Measurements from ENCODE around the gene GNB4. TPM values are rescaled to one million over a fixed set of nuclear protein-coding genes. Genes with fewer than 3 reads are reported as not detected.

GNB4 gene
- total RNA-seq, 1 donor from 2014 or later, result 56.6 TPM

- DNase-seq (no peak), ATAC-seq (no peak)
- no peaks in the 10 kb centered on the region for H3K4me1 ChIP-seq
- no peak overlapping the region for H3K4me3 ChIP-seq
- peaks cover 87% of the 10 kb centered on the region for H3K36me3 ChIP-seq
- TF ChIP-seq, protein P1, sequence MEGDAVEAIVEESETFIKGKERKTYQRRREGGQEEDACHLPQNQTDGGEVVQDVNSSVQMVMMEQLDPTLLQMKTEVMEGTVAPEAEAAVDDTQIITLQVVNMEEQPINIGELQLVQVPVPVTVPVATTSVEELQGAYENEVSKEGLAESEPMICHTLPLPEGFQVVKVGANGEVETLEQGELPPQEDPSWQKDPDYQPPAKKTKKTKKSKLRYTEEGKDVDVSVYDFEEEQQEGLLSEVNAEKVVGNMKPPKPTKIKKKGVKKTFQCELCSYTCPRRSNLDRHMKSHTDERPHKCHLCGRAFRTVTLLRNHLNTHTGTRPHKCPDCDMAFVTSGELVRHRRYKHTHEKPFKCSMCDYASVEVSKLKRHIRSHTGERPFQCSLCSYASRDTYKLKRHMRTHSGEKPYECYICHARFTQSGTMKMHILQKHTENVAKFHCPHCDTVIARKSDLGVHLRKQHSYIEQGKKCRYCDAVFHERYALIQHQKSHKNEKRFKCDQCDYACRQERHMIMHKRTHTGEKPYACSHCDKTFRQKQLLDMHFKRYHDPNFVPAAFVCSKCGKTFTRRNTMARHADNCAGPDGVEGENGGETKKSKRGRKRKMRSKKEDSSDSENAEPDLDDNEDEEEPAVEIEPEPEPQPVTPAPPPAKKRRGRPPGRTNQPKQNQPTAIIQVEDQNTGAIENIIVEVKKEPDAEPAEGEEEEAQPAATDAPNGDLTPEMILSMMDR (IDR thresholded peaks at IDR 0.05), result no peak
- no peaks in the 10 kb centered on the region for H3K9me3 ChIP-seq
- no peaks in the 10 kb centered on the region for H3K27me3 ChIP-seq
- intact Hi-C loops (cut with DNase I), result no loop called here
- no peak overlapping the region for H3K27ac ChIP-seq
Observed at GRCh38 chr3:179369621-179370020, 81.6 kb downstream of the GNB4 start.

- Histone ChIP-seq H3K9me3 (no peaks in the 10 kb centered on the region), H3K36me3 (peaks cover 98% of the 10 kb centered on the region), H3K4me1 (no peaks in the 10 kb centered on the region), H3K27ac (no peak overlapping the region), H3K27me3 (no peaks in the 10 kb centered on the region), H3K4me3 (no peak overlapping the region)
- no peak for ATAC-seq
- TF ChIP-seq, protein P1 (IDR thresholded peaks at IDR 0.05), result no peak
- no peak for DNase-seq
- intact Hi-C loops (cut with DNase I), result no loop called here
Observed at GRCh38 chr3:179363332-179363731, 87.9 kb downstream of the GNB4 start.

- no peak overlapping the region for H3K4me3 ChIP-seq
- intact Hi-C loops (cut with DNase I), result no loop called here
- H3K36me3 ChIP-seq, result peaks cover 96% of the 10 kb centered on the region
- TF ChIP-seq, protein P1 (IDR thresholded peaks at IDR 0.05), result no peak
- no peaks in the 10 kb centered on the region for H3K9me3 ChIP-seq
- DNase-seq, result no peak
- no peak overlapping the region for H3K27ac ChIP-seq
- no peak for ATAC-seq
- no peaks in the 10 kb centered on the region for H3K27me3 ChIP-seq
- H3K4me1 ChIP-seq, result no peaks in the 10 kb centered on the region
Observed at GRCh38 chr3:179355996-179356395, 95.3 kb downstream of the GNB4 start.

- Histone ChIP-seq H3K4me3 (peak overlapping the region; percentile 73), H3K4me1 (peaks cover 6% of the 10 kb centered on the region), H3K36me3 (peaks cover 31% of the 10 kb centered on the region), H3K27me3 (no peaks in the 10 kb centered on the region), H3K9me3 (no peaks in the 10 kb centered on the region), H3K27ac (peak overlapping the region; percentile 86)
- TF ChIP-seq, protein P1 (IDR thresholded peaks at IDR 0.05), result no peak
- intact Hi-C loops (cut with DNase I), result no loop called here
- DNase-seq (no peak), ATAC-seq (peak; percentile 55)
Observed at GRCh38 chr3:179348325-179349013, 102.8 kb downstream of the GNB4 start.

DNA sequence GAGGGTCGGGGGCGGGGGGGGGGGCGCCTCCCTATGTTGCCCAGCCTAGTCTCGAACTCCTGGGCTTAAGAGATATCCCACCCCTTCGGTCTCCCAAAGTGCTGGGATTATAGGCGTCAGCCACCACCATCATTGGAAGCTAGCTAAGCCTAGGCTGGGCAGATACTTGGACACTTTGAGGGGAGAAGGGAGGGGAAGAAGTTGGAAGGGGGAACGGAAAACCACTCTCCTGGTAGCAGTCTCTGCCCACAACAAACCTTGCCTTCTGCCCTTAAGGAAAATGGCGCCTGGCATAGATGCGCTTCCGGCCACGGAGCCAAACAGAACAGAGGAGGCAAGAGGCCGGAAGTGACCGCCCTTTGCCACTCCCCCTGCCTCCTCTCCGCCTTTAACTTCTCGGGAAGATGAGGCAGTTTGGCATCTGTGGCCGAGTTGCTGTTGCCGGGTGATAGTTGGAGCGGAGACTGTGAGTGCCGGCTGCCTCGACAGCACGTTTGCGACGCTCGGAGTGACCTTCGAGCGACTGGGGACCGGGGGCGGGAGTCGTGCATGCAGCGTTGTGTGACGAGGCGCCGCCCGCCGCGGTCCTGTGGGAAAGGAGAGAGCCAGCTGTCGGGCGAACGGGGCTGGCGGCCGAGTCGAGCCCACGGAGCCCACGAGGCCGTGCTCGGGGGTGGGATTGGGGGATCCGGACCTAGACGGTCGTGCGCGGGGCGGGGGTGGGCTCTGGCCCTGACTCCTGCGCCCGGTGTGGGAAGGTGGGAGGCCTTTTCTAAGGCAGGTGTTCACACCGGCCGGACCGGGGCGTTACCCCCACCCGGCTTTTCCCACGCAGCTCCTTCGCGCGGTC, 103.7 kb downstream of the GNB4 start, which contains the start of gene MFN1:
Gene MFN1, plus strand, starts transcription at position 365 of the 850 bp plus-strand sequence. CDS start 1,143 bp downstream, outside the sequence.
- intact Hi-C loops (cut with DNase I), result no loop called here
- peak; percentile 95 for DNase-seq
- Histone ChIP-seq H3K4me3 (peak within 1 kb of the TSS; percentile 73), H3K27ac (peak within 1 kb of the TSS; percentile 86), H3K27me3 (no peaks in the 10 kb centered on the region), H3K4me1 (peaks cover 6% of the 10 kb centered on the region), H3K36me3 (peaks cover 23% of the 10 kb centered on the region), H3K9me3 (no peaks in the 10 kb centered on the region)
- TF ChIP-seq, protein P1 (IDR thresholded peaks at IDR 0.05), result no peak
- ATAC-seq, result peak; percentile 99

Other genes with a start within 250 kb of the GNB4 start
- gene KCNMB3, start 200.4 kb downstream of the GNB4 start, total RNA-seq, result 2.5 TPM
- 28.9 TPM for gene ZNF639, start 128.4 kb downstream of the GNB4 start, total RNA-seq
- gene MFN1, start 103.8 kb downstream of the GNB4 start, total RNA-seq, result 48.3 TPM
- gene ACTL6A, start 111.5 kb upstream of the GNB4 start, total RNA-seq, result 33.2 TPM
- 24.5 TPM for gene MRPL47, start 153.2 kb upstream of the GNB4 start, total RNA-seq
- gene NDUFB5, start 153.3 kb upstream of the GNB4 start, total RNA-seq, result 92.0 TPM
- gene USP13, start 201.6 kb upstream of the GNB4 start, total RNA-seq, result 15.4 TPM

All from upper lobe of right lung (tissue), 1 donor.